Measurements from ENCODE around the gene SNX6. TPM values are rescaled to one million over a fixed set of nuclear protein-coding genes. Genes with fewer than 3 reads are reported as not detected.
"Not testable (repeated sequence)": the region's sequence is repeated elsewhere in the genome, so short reads cannot be mapped to it uniquely, and the experiment has no call there.

The SNX6 gene
- 67.4 TPM for polyA plus RNA-seq (ENCODE audit: insufficient read length)

DNA sequence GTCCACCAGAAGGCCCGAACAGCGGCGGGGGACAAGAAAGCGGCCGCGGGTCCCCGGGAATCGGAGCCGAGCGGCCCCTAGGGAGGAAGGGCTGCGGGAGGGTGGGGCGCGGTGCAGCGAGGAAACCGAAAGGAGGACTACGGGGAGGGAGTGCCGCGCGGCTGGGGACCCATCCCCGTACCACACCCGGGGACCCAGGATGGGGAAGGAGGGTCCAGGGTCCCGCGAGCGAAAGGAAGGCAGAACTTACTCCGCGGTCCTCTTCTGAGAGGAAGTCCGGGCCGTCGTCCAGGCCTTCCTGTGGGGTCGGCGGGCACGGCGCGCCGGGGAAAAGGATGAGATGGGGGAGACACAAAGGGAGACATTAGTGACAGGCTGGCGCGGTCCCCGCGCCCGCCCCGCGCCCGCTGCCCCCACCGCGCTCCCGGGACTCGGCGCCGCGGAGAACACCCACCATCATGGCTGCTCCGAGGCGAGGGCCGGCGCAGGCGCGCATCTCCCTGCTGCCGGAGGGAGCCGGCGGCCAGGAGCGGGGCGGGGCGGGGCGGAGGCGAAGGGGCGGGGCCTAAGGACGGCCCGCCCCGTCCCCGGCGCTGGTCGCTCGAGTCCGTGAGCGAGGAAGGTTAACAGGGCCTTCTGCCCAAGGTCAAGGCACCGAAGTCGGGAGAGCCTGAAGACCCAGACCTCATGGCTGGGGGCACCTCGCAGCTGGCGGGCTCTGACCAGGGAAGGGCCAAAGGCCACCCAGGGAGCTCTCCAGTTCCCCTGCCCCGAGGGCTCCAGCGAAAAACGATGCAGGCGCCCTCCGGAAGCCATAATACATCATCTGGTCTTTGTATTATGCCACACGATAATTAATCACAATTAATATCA, at the start of gene SNX6:
TSS of gene SNX6 (minus strand) at position 492 of the 873 bp plus-strand sequence. CDS start at position 460, 32 bp downstream.
- DNase-seq: peak; percentile 88

DNA sequence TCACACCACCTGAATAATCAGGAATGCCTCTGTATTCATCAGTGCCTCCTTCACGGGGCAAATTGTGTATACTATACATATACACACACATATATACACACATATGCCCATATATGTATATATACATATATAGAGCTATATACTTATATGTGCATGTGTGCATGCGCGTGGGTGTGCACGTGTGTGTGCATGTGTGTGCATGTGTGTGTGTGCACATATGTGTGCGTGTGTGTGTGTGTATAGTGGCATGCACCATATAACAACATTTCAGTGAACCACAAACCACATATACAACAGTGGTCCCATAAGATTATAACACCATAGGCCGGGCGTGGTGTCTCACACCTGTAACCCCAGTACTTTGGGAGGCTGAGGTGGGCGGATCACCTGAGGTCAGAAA, 48.8 kb upstream of the SNX6 start:
- no peak for DNase-seq

GRCh38 chr14:34678306-34678705, 48.4 kb upstream of the SNX6 start:
- peak; percentile 6 for DNase-seq

DNA sequence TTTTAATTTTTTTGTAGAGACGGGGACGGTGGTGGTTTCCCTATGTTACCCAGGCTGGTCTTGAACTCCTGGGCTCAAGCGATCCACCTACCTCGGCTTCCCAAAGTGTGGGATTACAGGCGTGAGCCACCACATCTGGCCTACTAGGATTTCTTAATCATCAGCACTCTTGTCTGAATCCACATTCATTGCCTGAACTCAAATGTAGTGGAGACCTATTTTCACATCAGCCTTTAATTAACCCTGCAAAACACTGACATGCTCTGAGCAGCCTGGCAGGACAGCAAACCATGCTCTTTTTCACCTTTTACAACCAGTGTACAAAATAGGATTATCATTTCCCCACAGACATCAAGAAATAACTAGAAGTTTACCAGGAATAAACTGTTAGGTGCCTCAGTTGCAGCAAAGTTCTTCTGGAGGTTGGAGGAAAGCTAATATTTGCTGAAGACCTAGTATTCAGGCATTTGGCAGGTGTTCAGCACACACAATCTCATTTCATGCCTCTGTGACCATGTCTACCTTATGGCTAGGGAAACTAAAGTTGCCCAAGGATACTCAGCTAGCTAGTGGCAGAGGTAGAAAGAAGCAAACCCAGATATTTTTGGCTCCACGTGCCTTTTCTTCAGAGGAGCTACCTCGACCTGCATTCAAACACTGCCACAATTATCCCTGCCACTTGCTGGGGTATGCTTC, 46.7 kb upstream of the SNX6 start:
- DNase-seq: no peak

DNA sequence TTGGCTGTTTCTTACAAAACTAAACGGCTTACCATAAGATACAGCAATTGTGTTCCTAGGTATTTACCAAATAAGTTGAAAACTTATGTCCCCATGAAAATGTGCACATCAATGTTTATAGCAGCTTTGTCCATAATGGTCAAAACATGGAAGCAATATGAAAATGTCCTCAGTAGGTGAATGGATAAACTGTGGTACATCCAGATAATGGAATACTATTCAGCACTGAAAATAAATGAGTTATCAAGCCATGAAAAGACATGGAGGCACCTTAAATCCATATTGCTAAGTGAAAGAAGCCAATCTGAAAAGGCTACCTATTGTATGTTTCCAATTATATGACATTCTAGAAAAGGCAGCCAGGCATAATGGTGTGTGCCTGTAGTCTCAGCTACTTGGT, 43.8 kb upstream of the SNX6 start:
- DNase-seq: no peak

- DNase-seq: no peak
These were observed 41.8 kb upstream of the SNX6 start for GRCh38 chr14:34671716-34672115.

DNA sequence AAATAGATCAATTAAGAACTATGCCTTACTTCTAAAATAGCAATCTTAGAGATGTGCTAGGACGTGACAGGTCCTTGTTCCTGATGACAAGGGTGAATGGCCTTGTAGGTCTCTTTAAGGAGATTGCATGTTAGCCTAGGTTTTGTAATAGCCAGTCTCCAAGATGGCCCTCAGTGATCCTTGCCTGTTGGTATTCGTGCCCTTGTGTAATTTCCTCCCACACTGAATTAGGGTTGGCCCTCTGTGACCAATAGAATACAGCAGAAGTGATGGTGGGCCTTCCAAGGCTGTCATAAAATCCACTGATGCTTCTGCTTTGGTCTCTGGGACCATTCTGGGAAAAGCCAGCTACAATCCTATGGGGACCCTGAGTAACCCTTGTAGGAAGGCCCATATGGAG, 38.2 kb upstream of the SNX6 start:
- no peak for DNase-seq

- no peak for DNase-seq
These were observed 37.1 kb upstream of the SNX6 start for GRCh38 chr14:34667007-34667406.

GRCh38 chr14:34665785-34666435, 36.0 kb upstream of the SNX6 start:
- DNase-seq: peak; percentile 53

GRCh38 chr14:34662561-34663088, 32.7 kb upstream of the SNX6 start:
- DNase-seq: no peak

DNA sequence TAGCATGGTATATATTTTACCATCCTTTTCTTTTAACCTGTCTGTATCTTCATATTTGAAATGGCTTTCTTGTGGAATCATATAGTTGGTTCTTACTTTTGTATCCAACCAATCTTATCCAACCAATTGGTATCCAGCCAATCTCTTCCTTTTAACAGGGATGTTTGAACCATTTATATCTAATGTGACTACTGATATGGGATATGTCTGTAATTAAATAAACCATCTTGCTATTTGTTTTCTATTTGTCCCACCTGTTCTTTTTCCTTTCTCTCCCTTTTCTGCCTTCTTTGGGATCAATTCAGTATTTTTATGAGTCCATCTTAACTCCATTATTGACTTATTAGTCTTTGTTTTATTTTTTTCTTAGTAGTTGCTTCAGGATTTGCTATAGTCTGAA, 30.8 kb upstream of the SNX6 start:
- DNase-seq: no peak

- no peak for DNase-seq
These were observed 26.0 kb upstream of the SNX6 start for GRCh38 chr14:34655959-34656358.

GRCh38 chr14:34653073-34653472, 23.1 kb upstream of the SNX6 start:
- DNase-seq: not testable (repeated sequence)

DNA sequence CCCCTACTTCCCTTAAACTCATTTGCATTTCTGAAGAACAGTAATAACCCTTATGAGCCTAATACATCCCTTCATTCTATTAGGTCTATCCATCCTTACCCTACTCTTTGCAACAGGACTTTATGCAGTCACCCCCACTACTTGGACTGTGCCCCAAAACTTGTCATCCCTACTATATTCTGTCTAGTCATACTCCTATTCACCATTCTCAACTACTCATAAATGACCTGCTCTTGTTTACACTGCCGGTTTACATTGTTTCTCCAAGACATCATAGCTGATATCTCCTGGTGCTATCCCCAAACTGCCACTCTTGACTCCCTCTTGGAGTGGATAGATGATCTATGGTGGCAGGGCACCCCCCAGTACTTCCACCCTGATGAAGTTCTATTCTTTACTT, 22.4 kb upstream of the SNX6 start:
- DNase-seq: not testable (repeated sequence)

DNA sequence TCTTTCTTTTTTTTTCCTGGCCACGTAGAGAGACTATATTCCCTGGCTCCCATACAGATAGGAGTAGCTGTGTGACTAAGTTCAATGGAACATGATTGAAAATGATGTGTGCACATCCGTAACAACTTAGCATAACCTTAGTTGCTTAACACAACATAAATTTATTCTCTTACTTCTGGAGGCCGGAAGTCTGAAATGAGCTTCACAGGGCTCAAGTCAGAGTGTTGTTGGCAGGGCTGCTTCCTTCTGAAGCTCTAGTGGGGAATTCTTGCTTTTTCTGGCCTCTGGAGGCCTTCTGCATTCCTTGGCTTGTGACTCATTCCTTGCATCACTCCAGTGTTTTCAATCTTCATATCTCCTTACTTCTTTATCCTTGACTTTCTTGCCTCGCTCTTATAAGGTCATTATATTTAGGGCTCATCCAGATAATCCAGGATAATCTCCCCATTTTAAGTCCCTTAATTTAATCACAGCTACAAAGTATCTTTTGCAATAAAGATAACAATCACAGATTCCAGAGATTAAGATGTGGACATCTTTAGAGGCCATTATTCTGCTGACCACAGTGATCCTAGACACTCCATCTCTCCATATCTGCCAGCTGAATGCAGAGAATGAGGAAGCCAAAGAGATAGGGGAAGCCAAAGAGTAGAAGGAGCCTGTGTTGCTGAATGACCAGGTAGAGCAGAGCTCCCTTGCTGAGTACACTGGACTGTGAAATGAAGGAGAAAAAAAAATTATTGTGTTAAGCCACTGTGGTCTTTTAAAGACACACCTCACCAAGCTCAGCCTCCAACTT, 21.0 kb upstream of the SNX6 start:
- no peak for DNase-seq

GRCh38 chr14:34650006-34650405, 20.1 kb upstream of the SNX6 start:
- not testable (repeated sequence) for DNase-seq

- DNase-seq: no peak
These were observed 19.4 kb upstream of the SNX6 start for GRCh38 chr14:34649344-34649743.

GRCh38 chr14:34646570-34647255, 16.8 kb upstream of the SNX6 start:
- no peak for DNase-seq

DNA sequence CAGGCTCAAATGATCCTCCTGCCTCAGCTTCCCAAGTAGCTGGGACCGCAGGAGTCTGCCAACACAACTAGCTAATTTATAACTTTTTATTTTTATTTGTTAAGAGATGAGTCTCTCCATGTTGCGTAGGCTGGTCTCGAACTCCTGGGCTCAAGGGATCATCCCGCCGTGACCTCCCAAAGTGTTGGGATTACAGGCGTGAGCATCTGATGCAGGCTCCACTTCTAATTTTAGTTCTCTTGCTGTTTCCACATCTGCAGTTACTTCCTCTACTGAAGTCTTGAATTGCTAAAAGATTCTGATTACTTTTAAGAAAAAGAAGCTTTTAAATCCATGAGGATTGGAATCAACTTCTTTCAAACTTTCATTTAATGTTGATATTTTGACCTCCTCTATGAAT, 13.4 kb upstream of the SNX6 start:
- DNase-seq: no peak

DNA sequence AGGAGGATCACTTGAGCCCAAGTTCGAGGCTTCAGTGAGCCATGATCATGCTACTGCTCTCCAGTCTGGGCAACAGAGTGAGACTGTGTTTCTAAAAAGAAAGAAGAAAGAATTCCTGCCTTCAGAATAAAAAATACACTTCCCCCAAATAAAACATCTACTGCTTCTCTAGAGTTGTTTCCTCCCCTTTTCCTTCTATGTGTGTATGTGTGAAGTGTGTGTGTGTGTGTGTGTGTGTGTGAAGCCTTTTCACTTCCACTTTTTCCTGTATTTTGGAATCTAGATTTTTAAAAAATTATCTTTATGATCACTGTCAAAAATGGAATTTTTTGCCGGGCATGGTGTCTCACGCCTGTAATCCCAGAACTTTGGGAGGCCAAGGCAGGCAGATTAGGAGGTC, 12.6 kb upstream of the SNX6 start:
- no peak for DNase-seq

DNA sequence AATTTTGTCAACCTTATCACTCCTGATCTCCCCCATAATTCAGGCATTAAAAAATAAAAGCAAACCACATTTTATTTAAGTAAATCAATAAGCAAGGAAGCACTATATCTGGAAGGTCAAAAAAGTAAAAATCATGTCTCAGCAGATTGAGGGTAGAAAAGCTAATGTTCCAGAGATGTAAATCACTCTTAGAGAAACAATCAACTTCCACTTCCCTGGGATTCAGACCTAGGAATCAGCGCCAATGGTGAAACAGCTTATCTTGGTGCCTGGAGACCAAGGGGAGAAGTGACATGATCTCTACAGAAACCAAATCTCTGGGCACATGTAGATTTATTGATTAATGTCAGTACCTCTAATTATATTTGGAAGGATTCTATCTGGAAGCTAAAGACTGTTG, 10.9 kb upstream of the SNX6 start:
- DNase-seq: no peak

- DNase-seq: not testable (repeated sequence)
These were observed 4.4 kb upstream of the SNX6 start for GRCh38 chr14:34634360-34634771.

All from hindlimb muscle (tissue), 1 donor.